B cell (primary cell): Measurements from ENCODE around the gene FOXQ1. TPM values are rescaled to one million over a fixed set of nuclear protein-coding genes. Genes with fewer than 3 reads are reported as not detected.

Source experiments
- ATAC-seq: fragments of 200-7000 bp; cut with Tn5 transposase; one replicate; pipeline ENCODE4 v1.10.0; 2021; ENCODE audit warnings: low read depth, mild to moderate bottlenecking, moderate number of reproducible peaks, moderate library complexity
- CTCF ChIA-PET: fragments of 350-600 bp; sonication (Branson Sonifier 250); formaldehyde crosslinking; loops from one replicate; lab custom pipeline; 2021; ENCODE audit warnings: antibody characterized with exemption, inconsistent platforms; lab: Charles Lee
- POLR2A ChIA-PET: fragments of 350-600 bp; sonication (Branson Sonifier 250); formaldehyde crosslinking; loops from one replicate; lab custom pipeline; 2021; ENCODE audit warnings: antibody characterized with exemption; lab: Charles Lee
- DNase-seq: peaks from one replicate; pipeline ENCODE4 v3.0.0; 2013
- H2AFZ ChIP-seq: 2 replicates; pipeline ENCODE4 v1.6.1; 2012; ENCODE audit warnings: mild to moderate bottlenecking, low read depth, low read length; ENCODE audit not compliant: insufficient read depth, poor library complexity, severe bottlenecking
- H3K27ac ChIP-seq, 2 donors: 1 replicate in 1 of 2; 2 replicates in 1 of 2; pipeline ENCODE4 v1.5.1; 2012 to 2013; ENCODE audit warnings: low read length in 2 of 2, mild to moderate bottlenecking in 2 of 2, moderate library complexity in 1 of 2
- H3K27me3 ChIP-seq, 4 experiments: fragments of 200-600 bp in 1 of 4; sonication (generic) in 1 of 4; replicated peaks in 1 of 4; 1 replicate in 2 of 4; 2 replicates in 2 of 4; pipeline versions ENCODE4 v1.6.1 to v1.7.0; 2013 to 2016; ENCODE audit warnings: low read length in 3 of 4, mild to moderate bottlenecking in 2 of 4, mixed read lengths in 1 of 4, moderate library complexity in 1 of 4; ENCODE audit not compliant: insufficient read depth in 4 of 4, control insufficient read depth in 3 of 4; ENCODE audit errors: control extremely low read depth in 1 of 4
- H3K36me3 ChIP-seq, 2 experiments: replicated peaks in 1 of 2; 1 replicate in 1 of 2; 2 replicates in 1 of 2; pipeline versions ENCODE4 v1.6.1 to v1.7.1; 2013; ENCODE audit warnings: low read length in 1 of 2; ENCODE audit not compliant: insufficient read depth in 2 of 2, control insufficient read depth in 1 of 2; ENCODE audit errors: control extremely low read depth in 1 of 2, extremely low read depth in 1 of 2
- H3K4me1 ChIP-seq, 2 donors: fragments of 200-600 bp in 1 of 2; sonication (generic) in 1 of 2; 1 replicate in 1 of 2; 2 replicates in 1 of 2; pipeline versions ENCODE4 v1.5.1 to v1.6.1; 2013 to 2017; ENCODE audit warnings: low read length in 2 of 2; ENCODE audit not compliant: control insufficient read depth in 2 of 2, insufficient read depth in 2 of 2
- H3K4me2 ChIP-seq: replicated peaks from 2 replicates; pipeline ENCODE3; 2012; ENCODE audit warnings: mild to moderate bottlenecking, low read depth, low read length; ENCODE audit not compliant: poor library complexity, severe bottlenecking
- H3K4me3 ChIP-seq, 5 experiments: fragments of 200-600 bp in 1 of 5; sonication (generic) in 1 of 5; 1 replicate in 3 of 5; 2 replicates in 2 of 5; pipeline versions ENCODE4 v1.5.1 to v1.7.0; 2011 to 2016; ENCODE audit warnings: low read length in 4 of 5, mild to moderate bottlenecking in 4 of 5, low read depth in 2 of 5, control low read depth in 1 of 5, moderate library complexity in 1 of 5; ENCODE audit not compliant: insufficient read depth in 1 of 5; ENCODE audit errors: control extremely low read depth in 1 of 5, extremely low read depth in 1 of 5
- H3K79me2 ChIP-seq: fragments of 200-600 bp; sonication (generic); one replicate; pipeline ENCODE4 v1.6.0; 2016; ENCODE audit warnings: low read length; ENCODE audit not compliant: control insufficient read depth, insufficient read depth
- H3K9ac ChIP-seq: fragments of 200-600 bp; sonication (generic); 2 replicates; pipeline ENCODE4 v1.6.1; 2017; ENCODE audit warnings: mild to moderate bottlenecking, low read length, moderate library complexity
- H3K9me3 ChIP-seq, 3 donors: one replicate each; pipeline versions ENCODE4 v1.6.1 to v1.7.1; 2013; ENCODE audit warnings: low read length in 2 of 3; ENCODE audit not compliant: control insufficient read depth in 2 of 3, insufficient read depth in 1 of 3; ENCODE audit errors: control extremely low read depth in 1 of 3
- H4K20me1 ChIP-seq: 2 replicates; pipeline ENCODE4 v1.6.0; 2012; ENCODE audit warnings: mild to moderate bottlenecking, low read length; ENCODE audit not compliant: insufficient read depth, control insufficient read depth, poor library complexity, severe bottlenecking
- H3K27ac Mint-ChIP-seq: one replicate; pipeline ENCODE4 v1.8.0; 2021; ENCODE audit warnings: mixed read lengths
- H3K27me3 Mint-ChIP-seq: one replicate; pipeline ENCODE4 v1.8.0; 2021; ENCODE audit warnings: mixed read lengths
- H3K4me1 Mint-ChIP-seq: one replicate; pipeline ENCODE4 v1.8.0; 2021; ENCODE audit warnings: mixed read lengths
- H3K4me3 Mint-ChIP-seq: one replicate; pipeline ENCODE4 v1.8.0; 2021; ENCODE audit warnings: mixed read lengths
- H3K9me3 Mint-ChIP-seq: one replicate; pipeline ENCODE4 v1.8.0; 2022; ENCODE audit warnings: mixed read lengths; ENCODE audit not compliant: insufficient read depth
- CTCF ChIP-seq: fragments of 200-600 bp; IDR thresholded peaks from one replicate; pipeline ENCODE4 v1.8.0; 2022; ENCODE audit warnings: antibody characterized with exemption, mild to moderate bottlenecking
- EZH2 ChIP-seq: IDR thresholded peaks from 2 replicates; pipeline ENCODE4 v1.6.1; 2012; ENCODE audit warnings: borderline replicate concordance, low read depth, mild to moderate bottlenecking, moderate library complexity, low read length; ENCODE audit not compliant: insufficient read depth, poor library complexity, severe bottlenecking
- WGBS: methylation state at CpG from one replicate; pipeline ENCODE4 v1.1.5; 2013; ENCODE audit warnings: missing lambda C conversion rate; ENCODE audit not compliant: insufficient coverage; 5-methylcytosine and 5-hydroxymethylcytosine counted together
- intact Hi-C: fragments of 100-400 bp; cut with micrococcal nuclease; formaldehyde crosslinking; loops from one replicate; pipeline ENCODE4 v1.10.0; 2022
- polyA plus RNA-seq: library from polyadenylated mRNA; depleted of rRNA; stranded (reverse); fragments of >200 nt; gene quantifications from 2 replicates; pipeline ENCODE4 v1.2.3, GENCODE V29; 2012
- total RNA-seq, 2 donors: library from RNA; stranded (reverse); fragments of 120-200 nt in 1 of 2; gene quantifications; 1 replicate in 1 of 2; 2 replicates in 1 of 2; pipeline versions ENCODE4 v1.2.3 to v1.2.4, GENCODE V29; 2013 to 2022

Gene FOXQ1
- total and polyA plus RNA-seq, 2 donors (not counting 1 experiment from before 2014, with no cell fraction given): not detected

GRCh38 chr6:1327630-1328029 is 15.7 kb downstream of the FOXQ1 start:
- DNase-seq: no peak
- peaks cover 0 to 22% (median 8%) of the 10 kb centered on the region in 4 experiments for H3K27me3 ChIP-seq

More at GRCh38 chr6:1327630-1328029, 15.7 kb downstream of the FOXQ1 start:
- Histone ChIP-seq H4K20me1 (no peaks in the 10 kb centered on the region), H3K4me3 (no peak overlapping the region), H3K9ac (no peak overlapping the region), H3K36me3 (no peaks in the 10 kb centered on the region), H3K9me3 (peaks cover 0 to 11% (median 8%) of the 10 kb centered on the region in 3 donors), H2AFZ (no peak overlapping the region), H3K27ac (no peak overlapping the region), H3K79me2 (no peaks in the 10 kb centered on the region), H3K4me2 (no peak overlapping the region), H3K4me1 (no peaks in the 10 kb centered on the region)
- CTCF ChIA-PET: no interaction called here
- Mint-ChIP-seq H3K9me3 (peaks cover 13% of the 10 kb centered on the region), H3K27ac (no peak overlapping the region), H3K27me3 (peaks cover 49% of the 10 kb centered on the region), H3K4me3 (no peak overlapping the region), H3K4me1 (peaks cover 2% of the 10 kb centered on the region)
- POLR2A ChIA-PET: no interaction called here
- intact Hi-C loops: no loop called here
- 96% methylated on average over 6 of the region's 8 CpGs for WGBS
- no peak for ATAC-seq
- TF ChIP-seq EZH2 (no peak), CTCF (no peak)
